ENCODE data around the gene PTPRG.

Gene PTPRG

DNA sequence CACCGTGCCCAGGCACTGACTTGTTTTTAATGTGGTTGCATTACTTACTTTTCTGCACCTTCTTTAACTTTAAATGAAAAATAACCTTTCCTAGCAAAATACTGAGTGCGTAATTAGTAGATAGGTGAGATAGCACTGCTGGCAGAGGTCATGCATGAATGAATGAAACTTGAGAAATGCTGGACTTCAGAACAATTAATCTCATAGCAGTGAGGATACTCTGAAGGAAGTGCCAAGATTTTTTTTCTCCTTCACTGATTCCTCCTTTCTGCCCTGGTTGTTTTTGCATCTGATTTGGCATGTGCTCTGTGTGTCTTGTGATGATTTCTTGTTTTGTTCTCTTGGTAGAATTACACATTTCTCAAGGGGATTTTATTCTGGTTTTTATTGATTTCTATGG is 378.9 kb downstream of the PTPRG start:
- TF ChIP-seq POLR2AphosphoS5 (IDR thresholded peaks at IDR 0.05; ENCODE audit: low read depth, low read length) = no peak
- TF ChIP-seq FOXP2 (optimal IDR thresholded peaks at IDR 0.05; ENCODE audit: borderline replicate concordance, extremely low read depth, extremely low read length, insufficient read depth) = no peak
- TF ChIP-seq, protein P1, sequence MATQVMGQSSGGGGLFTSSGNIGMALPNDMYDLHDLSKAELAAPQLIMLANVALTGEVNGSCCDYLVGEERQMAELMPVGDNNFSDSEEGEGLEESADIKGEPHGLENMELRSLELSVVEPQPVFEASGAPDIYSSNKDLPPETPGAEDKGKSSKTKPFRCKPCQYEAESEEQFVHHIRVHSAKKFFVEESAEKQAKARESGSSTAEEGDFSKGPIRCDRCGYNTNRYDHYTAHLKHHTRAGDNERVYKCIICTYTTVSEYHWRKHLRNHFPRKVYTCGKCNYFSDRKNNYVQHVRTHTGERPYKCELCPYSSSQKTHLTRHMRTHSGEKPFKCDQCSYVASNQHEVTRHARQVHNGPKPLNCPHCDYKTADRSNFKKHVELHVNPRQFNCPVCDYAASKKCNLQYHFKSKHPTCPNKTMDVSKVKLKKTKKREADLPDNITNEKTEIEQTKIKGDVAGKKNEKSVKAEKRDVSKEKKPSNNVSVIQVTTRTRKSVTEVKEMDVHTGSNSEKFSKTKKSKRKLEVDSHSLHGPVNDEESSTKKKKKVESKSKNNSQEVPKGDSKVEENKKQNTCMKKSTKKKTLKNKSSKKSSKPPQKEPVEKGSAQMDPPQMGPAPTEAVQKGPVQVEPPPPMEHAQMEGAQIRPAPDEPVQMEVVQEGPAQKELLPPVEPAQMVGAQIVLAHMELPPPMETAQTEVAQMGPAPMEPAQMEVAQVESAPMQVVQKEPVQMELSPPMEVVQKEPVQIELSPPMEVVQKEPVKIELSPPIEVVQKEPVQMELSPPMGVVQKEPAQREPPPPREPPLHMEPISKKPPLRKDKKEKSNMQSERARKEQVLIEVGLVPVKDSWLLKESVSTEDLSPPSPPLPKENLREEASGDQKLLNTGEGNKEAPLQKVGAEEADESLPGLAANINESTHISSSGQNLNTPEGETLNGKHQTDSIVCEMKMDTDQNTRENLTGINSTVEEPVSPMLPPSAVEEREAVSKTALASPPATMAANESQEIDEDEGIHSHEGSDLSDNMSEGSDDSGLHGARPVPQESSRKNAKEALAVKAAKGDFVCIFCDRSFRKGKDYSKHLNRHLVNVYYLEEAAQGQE (IDR thresholded peaks at IDR 0.05; ENCODE audit: insufficient read depth in 1 of 2, low read depth in 2 of 2, low read length in 2 of 2) = no peak
- TF ChIP-seq TAF1 (IDR thresholded peaks at IDR 0.05; ENCODE audit: borderline replicate concordance, insufficient read depth, low read length) = no peak
- no peak for TF ChIP-seq SIN3A (IDR thresholded peaks at IDR 0.05; ENCODE audit: borderline replicate concordance, insufficient read depth, low read length)

DNA sequence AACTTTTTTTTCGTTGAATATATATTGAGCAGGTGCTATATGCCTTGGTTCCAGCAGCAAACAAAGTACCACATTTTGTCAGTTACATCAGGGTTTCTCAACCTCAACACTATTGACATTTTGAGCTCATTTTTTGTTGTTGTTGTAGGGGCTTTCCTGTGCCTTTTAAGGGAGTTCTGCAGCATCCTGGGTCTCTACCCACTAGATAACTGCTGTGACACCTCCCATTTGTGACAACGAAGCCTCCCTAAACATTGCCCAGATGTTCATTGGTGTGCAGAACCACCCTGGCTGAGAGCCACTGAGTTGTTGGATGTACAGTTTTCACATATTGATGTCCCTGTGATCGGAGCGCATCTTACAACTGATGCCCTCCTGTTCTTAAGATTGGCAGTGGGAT is 382.6 kb downstream of the PTPRG start:
- TF ChIP-seq TAF1 (IDR thresholded peaks at IDR 0.05; ENCODE audit: borderline replicate concordance, insufficient read depth, low read length) (no peak), SIN3A (IDR thresholded peaks at IDR 0.05; ENCODE audit: borderline replicate concordance, insufficient read depth, low read length) (no peak), POLR2AphosphoS5 (IDR thresholded peaks at IDR 0.05; ENCODE audit: low read depth, low read length) (no peak), FOXP2 (optimal IDR thresholded peaks at IDR 0.05; ENCODE audit: borderline replicate concordance, extremely low read depth, extremely low read length, insufficient read depth) (no peak)
- TF ChIP-seq, protein P1 (IDR thresholded peaks at IDR 0.05; ENCODE audit: insufficient read depth in 1 of 2, low read depth in 2 of 2, low read length in 2 of 2) = no peak

DNA sequence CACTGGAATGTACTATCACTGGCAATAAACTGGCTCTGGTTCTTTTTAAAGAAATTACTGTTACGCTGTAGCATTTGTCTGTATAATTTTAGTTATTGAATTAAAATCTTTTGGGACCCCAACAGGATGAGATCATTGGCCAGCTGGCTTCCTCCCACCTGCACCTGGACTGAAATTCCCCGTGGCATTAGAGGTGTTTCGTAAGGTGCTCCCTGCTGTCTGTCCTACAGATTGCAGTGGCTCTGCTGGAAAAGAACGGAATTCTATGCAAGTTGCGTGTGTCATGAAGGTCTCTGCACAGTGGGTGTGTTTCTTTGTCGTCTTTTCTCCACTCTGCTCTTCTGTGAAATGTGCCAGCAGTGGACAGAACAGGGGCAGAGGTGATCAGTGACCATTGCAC is 383.4 kb downstream of the PTPRG start:
- TF ChIP-seq SIN3A (IDR thresholded peaks at IDR 0.05; ENCODE audit: borderline replicate concordance, insufficient read depth, low read length) = no peak
- TF ChIP-seq TAF1 (IDR thresholded peaks at IDR 0.05; ENCODE audit: borderline replicate concordance, insufficient read depth, low read length) = no peak
- TF ChIP-seq FOXP2 (optimal IDR thresholded peaks at IDR 0.05; ENCODE audit: borderline replicate concordance, extremely low read depth, extremely low read length, insufficient read depth) = no peak
- TF ChIP-seq, protein P1 (IDR thresholded peaks at IDR 0.05; ENCODE audit: insufficient read depth in 1 of 2, low read depth in 2 of 2, low read length in 2 of 2) = no peak
- no peak for TF ChIP-seq POLR2AphosphoS5 (IDR thresholded peaks at IDR 0.05; ENCODE audit: low read depth, low read length)

DNA sequence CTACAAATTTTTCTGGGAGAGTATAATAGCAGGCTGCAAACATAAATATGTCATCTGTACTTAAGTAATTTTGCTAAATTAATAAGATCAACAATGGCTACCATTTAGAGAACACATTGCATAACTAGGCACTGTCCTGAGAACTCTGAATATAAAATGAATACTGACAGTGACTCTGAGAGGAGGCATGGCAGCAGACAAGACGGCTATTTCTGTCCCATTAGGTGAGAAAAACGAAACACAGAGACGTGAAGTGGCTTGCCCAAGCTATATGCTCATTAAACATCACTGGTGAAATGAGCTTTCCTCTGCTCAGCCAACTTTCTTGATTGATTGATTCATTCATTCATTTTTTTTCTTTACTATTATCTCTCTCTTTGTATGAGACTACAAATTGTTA is 384.3 kb downstream of the PTPRG start:
- TF ChIP-seq, protein P1 (IDR thresholded peaks at IDR 0.05; ENCODE audit: insufficient read depth in 1 of 2, low read depth in 2 of 2, low read length in 2 of 2) = no peak
- no peak for TF ChIP-seq POLR2AphosphoS5 (IDR thresholded peaks at IDR 0.05; ENCODE audit: low read depth, low read length)
- no peak for TF ChIP-seq FOXP2 (optimal IDR thresholded peaks at IDR 0.05; ENCODE audit: borderline replicate concordance, extremely low read depth, extremely low read length, insufficient read depth)
- TF ChIP-seq SIN3A (IDR thresholded peaks at IDR 0.05; ENCODE audit: borderline replicate concordance, insufficient read depth, low read length) = no peak
- TF ChIP-seq TAF1 (IDR thresholded peaks at IDR 0.05; ENCODE audit: borderline replicate concordance, insufficient read depth, low read length) = no peak

Data from PFSK-1 (cell line).